ENCODE results near the gene AP1S2. TPM values are rescaled to one million over a fixed set of nuclear protein-coding genes. Genes with fewer than 3 reads are reported as not detected.

Gene AP1S2
- total RNA-seq, 1 experiment from 2014 or later, result 367 TPM

- WGBS (ENCODE audit: extremely low coverage, insufficient read length, low lambda C conversion rate), result no CpG with 5 or more reads among the region's 4 CpGs
- Histone ChIP-seq H2BK20ac (ENCODE audit: low read depth, low read length, poor library complexity, severe bottlenecking) (no peak overlapping the region), H3T11ph (ENCODE audit: low read length) (no peak overlapping the region), H4K91ac (ENCODE audit: insufficient read length, low read depth, low read length) (no peak overlapping the region), H4K8ac (replicated peaks; ENCODE audit: insufficient read length, low read depth, low read length) (no peak overlapping the region), H3K9ac (ENCODE audit: extremely low read depth, insufficient read length, low read length) (no peak overlapping the region), H2AFZ (ENCODE audit: low read length) (no peak overlapping the region), H2BK12ac (ENCODE audit: insufficient read length, low read depth, low read length) (no peak overlapping the region), H3K79me2 (ENCODE audit: insufficient read depth, low read length) (no peaks in the 10 kb centered on the region), H3K27me3 (ENCODE audit: insufficient read depth, low read length) (no peaks in the 10 kb centered on the region), H4K5ac (ENCODE audit: insufficient read length, low read depth, low read length) (no peak overlapping the region), H3K23me2 (ENCODE audit: insufficient read length, low read depth, low read length, poor library complexity, severe bottlenecking) (no peaks in the 10 kb centered on the region), H3K9me3 (ENCODE audit: control insufficient read depth, low read depth, low read length) (no peaks in the 10 kb centered on the region), H2AK5ac (ENCODE audit: insufficient read length, low read length) (no peak overlapping the region), H2BK120ac (ENCODE audit: low read depth, low read length, poor library complexity, severe bottlenecking) (no peak overlapping the region), H3K4me2 (ENCODE audit: insufficient read depth, insufficient read length, low read length) (no peak overlapping the region), H2BK15ac (ENCODE audit: low read depth, low read length) (no peak overlapping the region), H2BK5ac (ENCODE audit: insufficient read length, low read length) (no peak overlapping the region), H3K56ac (ENCODE audit: insufficient read length, low read depth, low read length) (no peak overlapping the region), H3K79me1 (ENCODE audit: insufficient read depth, low read depth, low read length, poor library complexity, severe bottlenecking) (no peaks in the 10 kb centered on the region), H3K4ac (ENCODE audit: low read depth, low read length) (no peak overlapping the region), H3K4me1 (ENCODE audit: insufficient read depth, low read length) (peaks cover 11% of the 10 kb centered on the region; the same call in 1 of the 2 replicates), H3K14ac (ENCODE audit: insufficient read depth, low read length) (no peak overlapping the region), H4K20me1 (ENCODE audit: control insufficient read depth, insufficient read depth, insufficient read length) (no peaks in the 10 kb centered on the region), H3K23ac (ENCODE audit: insufficient read length, low read depth, low read length) (no peak overlapping the region), H3K18ac (ENCODE audit: insufficient read length, low read depth, low read length) (no peak overlapping the region), H3K27ac (ENCODE audit: insufficient read length, low read depth, low read length) (no peak overlapping the region)
- peaks cover 36 to 38% of the 10 kb centered on the region in 2 experiments for H3K4me1 Mint-ChIP-seq
- peak overlapping the region in 1 of 3 experiments; percentile 60; a peak in 2 of 7 replicates for H3K27ac Mint-ChIP-seq
- no peak overlapping the region for H3K4me3 Mint-ChIP-seq
- peaks cover 23 to 24% of the 10 kb centered on the region in 2 experiments for H3K9me3 Mint-ChIP-seq
- no peak for DNase-seq
- TF ChIP-seq, protein P1, sequence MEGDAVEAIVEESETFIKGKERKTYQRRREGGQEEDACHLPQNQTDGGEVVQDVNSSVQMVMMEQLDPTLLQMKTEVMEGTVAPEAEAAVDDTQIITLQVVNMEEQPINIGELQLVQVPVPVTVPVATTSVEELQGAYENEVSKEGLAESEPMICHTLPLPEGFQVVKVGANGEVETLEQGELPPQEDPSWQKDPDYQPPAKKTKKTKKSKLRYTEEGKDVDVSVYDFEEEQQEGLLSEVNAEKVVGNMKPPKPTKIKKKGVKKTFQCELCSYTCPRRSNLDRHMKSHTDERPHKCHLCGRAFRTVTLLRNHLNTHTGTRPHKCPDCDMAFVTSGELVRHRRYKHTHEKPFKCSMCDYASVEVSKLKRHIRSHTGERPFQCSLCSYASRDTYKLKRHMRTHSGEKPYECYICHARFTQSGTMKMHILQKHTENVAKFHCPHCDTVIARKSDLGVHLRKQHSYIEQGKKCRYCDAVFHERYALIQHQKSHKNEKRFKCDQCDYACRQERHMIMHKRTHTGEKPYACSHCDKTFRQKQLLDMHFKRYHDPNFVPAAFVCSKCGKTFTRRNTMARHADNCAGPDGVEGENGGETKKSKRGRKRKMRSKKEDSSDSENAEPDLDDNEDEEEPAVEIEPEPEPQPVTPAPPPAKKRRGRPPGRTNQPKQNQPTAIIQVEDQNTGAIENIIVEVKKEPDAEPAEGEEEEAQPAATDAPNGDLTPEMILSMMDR (conservative IDR thresholded peaks at IDR 0.05), result no peak
- H3K27me3 Mint-ChIP-seq (ENCODE audit: low read depth), result no peaks in the 10 kb centered on the region
- H3K36me3 Mint-ChIP-seq (ENCODE audit: insufficient read depth in 1 of 3, low read depth in 3 of 3), result peaks cover 13 to 35% (median 19%) of the 10 kb centered on the region in 3 experiments; a peak in 6 of 7 replicates
Measured at GRCh38 chrX:15895334-15895733, 40.7 kb upstream of the AP1S2 start.
